ENCODE results near the gene LRRC8B. TPM values are rescaled to one million over a fixed set of nuclear protein-coding genes. Genes with fewer than 3 reads are reported as not detected.

LRRC8B gene
- total and polyA plus RNA-seq, 9 donors, result 1.2 to 9.3 (median 6.8) TPM

DNA sequence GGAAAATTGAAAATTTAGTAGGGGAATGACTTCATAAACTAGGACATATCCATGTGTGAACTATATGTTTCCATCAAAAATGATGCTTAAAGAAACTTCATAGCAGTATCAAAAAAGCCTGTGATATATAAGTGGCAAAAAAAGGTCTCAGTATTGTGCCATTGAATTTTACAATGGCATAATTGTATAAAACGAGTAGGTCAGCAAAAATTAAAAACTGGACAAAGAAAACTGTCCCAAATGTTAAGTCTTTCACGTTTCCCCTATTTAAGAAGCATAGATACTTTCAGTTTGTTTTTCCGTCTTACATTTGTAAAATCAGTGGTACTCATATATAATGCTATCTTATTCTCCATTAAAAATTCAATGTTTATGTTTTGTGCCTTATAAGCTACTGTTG is 43.2 kb downstream of the LRRC8B start:
- Histone ChIP-seq H3K4me1 (ENCODE audit: insufficient read depth) (no peaks in the 10 kb centered on the region), H3K36me3 (no peaks in the 10 kb centered on the region), H3K27me3 (no peaks in the 10 kb centered on the region), H3K27ac (no peak overlapping the region), H3K9me3 (no peaks in the 10 kb centered on the region), H3K4me3 (no peak overlapping the region)
- TF ChIP-seq POLR2A (IDR thresholded peaks at IDR 0.05) (no peak), EP300 (IDR thresholded peaks at IDR 0.05) (no peak)
- TF ChIP-seq, protein P1, sequence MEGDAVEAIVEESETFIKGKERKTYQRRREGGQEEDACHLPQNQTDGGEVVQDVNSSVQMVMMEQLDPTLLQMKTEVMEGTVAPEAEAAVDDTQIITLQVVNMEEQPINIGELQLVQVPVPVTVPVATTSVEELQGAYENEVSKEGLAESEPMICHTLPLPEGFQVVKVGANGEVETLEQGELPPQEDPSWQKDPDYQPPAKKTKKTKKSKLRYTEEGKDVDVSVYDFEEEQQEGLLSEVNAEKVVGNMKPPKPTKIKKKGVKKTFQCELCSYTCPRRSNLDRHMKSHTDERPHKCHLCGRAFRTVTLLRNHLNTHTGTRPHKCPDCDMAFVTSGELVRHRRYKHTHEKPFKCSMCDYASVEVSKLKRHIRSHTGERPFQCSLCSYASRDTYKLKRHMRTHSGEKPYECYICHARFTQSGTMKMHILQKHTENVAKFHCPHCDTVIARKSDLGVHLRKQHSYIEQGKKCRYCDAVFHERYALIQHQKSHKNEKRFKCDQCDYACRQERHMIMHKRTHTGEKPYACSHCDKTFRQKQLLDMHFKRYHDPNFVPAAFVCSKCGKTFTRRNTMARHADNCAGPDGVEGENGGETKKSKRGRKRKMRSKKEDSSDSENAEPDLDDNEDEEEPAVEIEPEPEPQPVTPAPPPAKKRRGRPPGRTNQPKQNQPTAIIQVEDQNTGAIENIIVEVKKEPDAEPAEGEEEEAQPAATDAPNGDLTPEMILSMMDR (IDR thresholded peaks at IDR 0.05), result no peak
- intact Hi-C loops (cut with DNase I), result no loop called here
- DNase-seq, result no peak
- 72 to 87% (median 74%) methylated on average over 3 of the region's 3 CpGs for WGBS, 3 donors

DNA sequence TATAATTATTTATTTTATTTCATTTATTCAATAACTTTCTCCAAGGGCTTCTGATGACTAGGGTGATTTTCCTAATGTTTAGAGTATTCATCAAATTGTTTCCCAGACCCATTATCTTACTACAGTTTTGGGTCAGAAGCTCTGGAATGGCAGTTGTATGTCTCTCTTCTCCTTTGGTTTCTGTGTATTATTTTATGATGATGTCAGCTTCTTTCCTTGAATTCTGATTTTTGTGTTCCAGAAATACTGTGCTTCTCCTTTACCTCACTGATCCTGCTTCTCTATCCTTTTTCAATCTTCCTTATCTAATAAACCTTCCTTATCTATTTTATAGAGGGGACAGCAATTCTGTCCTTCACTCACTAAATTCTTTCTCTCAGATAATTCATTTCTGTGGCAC is 48.8 kb downstream of the LRRC8B start:
- Histone ChIP-seq H3K27ac (no peak overlapping the region), H3K4me1 (ENCODE audit: insufficient read depth) (no peaks in the 10 kb centered on the region), H3K9me3 (no peaks in the 10 kb centered on the region)

DNA sequence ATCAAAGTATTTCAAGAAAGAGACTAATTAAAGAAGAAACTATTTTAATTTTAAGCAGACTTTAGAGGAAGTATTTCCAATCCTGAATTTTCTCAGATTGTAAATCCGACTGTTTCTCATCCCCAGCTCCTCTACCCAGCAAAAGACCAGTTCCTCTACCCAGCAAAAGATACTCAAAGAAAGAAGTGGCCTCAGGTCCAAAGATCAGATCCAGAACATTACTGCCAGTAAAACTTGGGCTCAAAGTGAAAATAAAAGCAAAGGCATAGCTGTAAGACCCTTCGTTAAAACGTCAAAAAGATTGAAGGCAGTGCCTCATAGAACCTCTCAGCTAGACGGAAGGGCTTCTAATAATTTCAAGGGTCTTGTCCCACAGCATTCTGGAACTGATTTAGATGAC is 50.0 kb downstream of the LRRC8B start:
- Histone ChIP-seq H3K9me3 (no peaks in the 10 kb centered on the region), H3K4me3 (no peak overlapping the region), H3K27me3 (no peaks in the 10 kb centered on the region), H3K36me3 (no peaks in the 10 kb centered on the region), H3K4me1 (ENCODE audit: insufficient read depth) (no peaks in the 10 kb centered on the region), H3K27ac (no peak overlapping the region)
- TF ChIP-seq, protein P1 (IDR thresholded peaks at IDR 0.05), result no peak
- TF ChIP-seq POLR2A (IDR thresholded peaks at IDR 0.05) (no peak), EP300 (IDR thresholded peaks at IDR 0.05) (no peak)
- intact Hi-C loops (cut with DNase I), result no loop called here
- 71 to 94% (median 81%) methylated on average over 4 of the region's 4 CpGs for WGBS, 3 donors
- no peak for DNase-seq

More for the DNA sequence above, 48.8 kb downstream of the LRRC8B start:
- no peak for DNase-seq
- Histone ChIP-seq H3K36me3 (no peaks in the 10 kb centered on the region), H3K4me3 (no peak overlapping the region), H3K27me3 (no peaks in the 10 kb centered on the region)
- no peak for TF ChIP-seq EP300 (IDR thresholded peaks at IDR 0.05)
- TF ChIP-seq, protein P1 (IDR thresholded peaks at IDR 0.05), result no peak
- no peak for TF ChIP-seq POLR2A (IDR thresholded peaks at IDR 0.05)
- intact Hi-C loops (cut with DNase I), result no loop called here

DNA sequence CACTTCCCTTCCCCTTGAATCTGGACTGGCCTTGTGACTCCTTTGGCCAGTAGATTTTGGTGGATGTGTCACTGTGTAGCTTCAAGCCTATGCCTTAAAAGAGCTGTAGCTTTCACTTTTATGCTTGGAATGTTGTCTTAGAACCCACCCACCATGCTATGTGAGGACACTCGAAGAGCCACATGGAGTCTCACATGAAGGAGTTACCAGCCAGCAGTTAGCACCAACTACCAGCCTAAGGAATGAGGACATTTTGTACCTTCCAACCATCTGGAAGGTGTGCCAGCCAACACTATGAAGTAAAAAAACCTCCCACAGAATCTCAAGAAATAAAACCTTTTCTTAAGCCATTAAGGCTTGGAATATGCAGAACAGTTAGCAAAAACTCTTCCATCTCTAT is 50.6 kb downstream of the LRRC8B start:
- Histone ChIP-seq H3K4me3 (no peak overlapping the region), H3K36me3 (no peaks in the 10 kb centered on the region), H3K27ac (no peak overlapping the region), H3K27me3 (no peaks in the 10 kb centered on the region), H3K4me1 (ENCODE audit: insufficient read depth) (no peaks in the 10 kb centered on the region), H3K9me3 (no peaks in the 10 kb centered on the region)
- TF ChIP-seq, protein P1 (IDR thresholded peaks at IDR 0.05), result no peak
- no peak for TF ChIP-seq EP300 (IDR thresholded peaks at IDR 0.05)
- WGBS, 3 donors, result 90 to 96% (median 94%) methylated on average over 1 of the region's 1 CpG
- intact Hi-C loops (cut with DNase I), result no loop called here
- DNase-seq, result no peak

DNA sequence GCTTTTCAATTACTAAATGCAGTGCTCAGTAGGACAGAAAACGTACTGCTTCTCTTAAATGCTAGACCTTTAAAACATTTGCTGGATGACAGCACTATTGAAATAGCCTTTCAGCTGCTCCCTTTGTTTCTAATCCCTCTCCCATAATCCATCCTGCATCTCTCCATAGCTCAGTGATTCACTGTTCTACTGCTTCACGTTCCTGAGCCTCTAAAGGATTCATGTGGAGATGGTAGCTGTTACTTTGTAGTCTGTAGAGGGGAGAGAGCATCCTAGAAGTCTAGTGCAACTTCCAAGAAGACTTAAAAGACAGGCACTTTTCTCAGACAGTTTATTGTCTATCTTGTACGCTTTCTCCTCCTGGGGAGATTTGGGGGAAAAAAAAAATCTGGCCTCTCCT is 51.4 kb downstream of the LRRC8B start:
- no peak for TF ChIP-seq POLR2A (IDR thresholded peaks at IDR 0.05)
- TF ChIP-seq EP300 (IDR thresholded peaks at IDR 0.05), result no peak
- TF ChIP-seq, protein P1 (IDR thresholded peaks at IDR 0.05), result no peak
- no peak overlapping the region for H3K27ac ChIP-seq
- H3K36me3 ChIP-seq, result no peaks in the 10 kb centered on the region
- intact Hi-C loops (cut with DNase I), result no loop called here
- H3K27me3 ChIP-seq, result no peaks in the 10 kb centered on the region
- no peak overlapping the region for H3K4me3 ChIP-seq
- H3K4me1 ChIP-seq (ENCODE audit: insufficient read depth), result no peaks in the 10 kb centered on the region
- H3K9me3 ChIP-seq, result no peaks in the 10 kb centered on the region
- WGBS, 3 donors, result 85 to 96% (median 88%) methylated on average over 3 of the region's 3 CpGs
- no peak for DNase-seq

Data from ovary (tissue), 9 donors.